Liver (tissue), 3 donors: ENCODE data around the gene NCBP1.
"Not testable (repeated sequence)": the region's sequence is repeated elsewhere in the genome, so short reads cannot be mapped to it uniquely, and the experiment has no call there.

Experiments used
- CTCF ChIP-seq: fragments of 150-350 bp; IDR thresholded peaks from 2 replicates; pipeline ENCODE4 v1.5.1; 2017; ENCODE audit warnings: improper control_type of control experiment, low read depth, low read length; ENCODE audit not compliant: missing input control
- EGR1 ChIP-seq, 2 donors: IDR thresholded peaks; 2 replicates each; pipeline ENCODE4 v1.6.1; 2016 to 2018; ENCODE audit warnings: antibody characterized with exemption in 2 of 2, low read depth in 2 of 2
- FOXA1 ChIP-seq: IDR thresholded peaks from 2 replicates; pipeline ENCODE4 v1.6.1; 2016; ENCODE audit warnings: antibody characterized with exemption
- FOXA2 ChIP-seq: IDR thresholded peaks from 2 replicates; pipeline ENCODE4 v1.6.1; 2016; ENCODE audit warnings: antibody characterized with exemption
- HNF4G ChIP-seq: IDR thresholded peaks from 2 replicates; pipeline ENCODE4 v1.6.1; 2016; ENCODE audit warnings: antibody characterized with exemption
- JUND ChIP-seq, 2 donors: IDR thresholded peaks; 2 replicates each; pipeline ENCODE4 v1.6.1; 2016; ENCODE audit warnings: antibody characterized with exemption in 2 of 2
- RAD21 ChIP-seq, 2 donors: IDR thresholded peaks; 2 replicates each; pipeline ENCODE4 v1.6.1; 2016; ENCODE audit warnings: antibody characterized with exemption in 2 of 2, mild to moderate bottlenecking in 2 of 2
- TAF1 ChIP-seq: conservative IDR thresholded peaks from 2 replicates; pipeline ENCODE4 v1.6.1; 2016; ENCODE audit warnings: antibody characterized with exemption, mild to moderate bottlenecking
- TF ChIP-seq, protein P1 (sequence below): IDR thresholded peaks from 2 replicates; pipeline ENCODE4 v1.6.1; 2016; ENCODE audit warnings: antibody characterized with exemption
- TF ChIP-seq, protein P2 (sequence below): IDR thresholded peaks from 2 replicates; pipeline ENCODE4 v1.6.1; 2016; ENCODE audit warnings: antibody characterized with exemption, mild to moderate bottlenecking
- donor health status: healthy.
- donor health status: healthy.

GRCh38 chr9:97622483-97622882 is 11.1 kb upstream of the NCBP1 start:
- not testable (repeated sequence) for TF ChIP-seq CTCF; TAF1; JUND (IDR thresholded peaks at IDR 0.05); RAD21 (IDR thresholded peaks at IDR 0.05); FOXA2; EGR1 (IDR thresholded peaks at IDR 0.05; ENCODE audit: low read depth in 2 of 2); FOXA1; HNF4G
- TF ChIP-seq, protein P1, sequence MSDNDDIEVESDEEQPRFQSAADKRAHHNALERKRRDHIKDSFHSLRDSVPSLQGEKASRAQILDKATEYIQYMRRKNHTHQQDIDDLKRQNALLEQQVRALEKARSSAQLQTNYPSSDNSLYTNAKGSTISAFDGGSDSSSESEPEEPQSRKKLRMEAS: not testable (repeated sequence)
- TF ChIP-seq, protein P2, sequence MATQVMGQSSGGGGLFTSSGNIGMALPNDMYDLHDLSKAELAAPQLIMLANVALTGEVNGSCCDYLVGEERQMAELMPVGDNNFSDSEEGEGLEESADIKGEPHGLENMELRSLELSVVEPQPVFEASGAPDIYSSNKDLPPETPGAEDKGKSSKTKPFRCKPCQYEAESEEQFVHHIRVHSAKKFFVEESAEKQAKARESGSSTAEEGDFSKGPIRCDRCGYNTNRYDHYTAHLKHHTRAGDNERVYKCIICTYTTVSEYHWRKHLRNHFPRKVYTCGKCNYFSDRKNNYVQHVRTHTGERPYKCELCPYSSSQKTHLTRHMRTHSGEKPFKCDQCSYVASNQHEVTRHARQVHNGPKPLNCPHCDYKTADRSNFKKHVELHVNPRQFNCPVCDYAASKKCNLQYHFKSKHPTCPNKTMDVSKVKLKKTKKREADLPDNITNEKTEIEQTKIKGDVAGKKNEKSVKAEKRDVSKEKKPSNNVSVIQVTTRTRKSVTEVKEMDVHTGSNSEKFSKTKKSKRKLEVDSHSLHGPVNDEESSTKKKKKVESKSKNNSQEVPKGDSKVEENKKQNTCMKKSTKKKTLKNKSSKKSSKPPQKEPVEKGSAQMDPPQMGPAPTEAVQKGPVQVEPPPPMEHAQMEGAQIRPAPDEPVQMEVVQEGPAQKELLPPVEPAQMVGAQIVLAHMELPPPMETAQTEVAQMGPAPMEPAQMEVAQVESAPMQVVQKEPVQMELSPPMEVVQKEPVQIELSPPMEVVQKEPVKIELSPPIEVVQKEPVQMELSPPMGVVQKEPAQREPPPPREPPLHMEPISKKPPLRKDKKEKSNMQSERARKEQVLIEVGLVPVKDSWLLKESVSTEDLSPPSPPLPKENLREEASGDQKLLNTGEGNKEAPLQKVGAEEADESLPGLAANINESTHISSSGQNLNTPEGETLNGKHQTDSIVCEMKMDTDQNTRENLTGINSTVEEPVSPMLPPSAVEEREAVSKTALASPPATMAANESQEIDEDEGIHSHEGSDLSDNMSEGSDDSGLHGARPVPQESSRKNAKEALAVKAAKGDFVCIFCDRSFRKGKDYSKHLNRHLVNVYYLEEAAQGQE: not testable (repeated sequence)
